Liver (tissue), 3 donors: ENCODE results near the gene PDE10A.

Experiments
- CTCF ChIP-seq: fragments of 150-350 bp; IDR thresholded peaks from 2 replicates; pipeline ENCODE4 v1.5.1; 2017; ENCODE audit warnings: improper control_type of control experiment, low read depth, low read length; ENCODE audit not compliant: missing input control
- EGR1 ChIP-seq, 2 donors: IDR thresholded peaks; 2 replicates each; pipeline ENCODE4 v1.6.1; 2016 to 2018; ENCODE audit warnings: antibody characterized with exemption in 2 of 2, low read depth in 2 of 2
- GABPA ChIP-seq, 2 donors: IDR thresholded peaks in 1 of 2; conservative IDR thresholded peaks in 1 of 2; 2 replicates each; pipeline ENCODE4 v1.6.1; 2016; ENCODE audit warnings: antibody characterized with exemption in 2 of 2, mild to moderate bottlenecking in 1 of 2, moderate library complexity in 1 of 2
- HNF4A ChIP-seq, 2 donors: conservative IDR thresholded peaks; 2 replicates each; pipeline ENCODE4 v1.6.1; 2016; ENCODE audit warnings: antibody characterized with exemption in 2 of 2, mild to moderate bottlenecking in 2 of 2
- JUND ChIP-seq, 2 donors: IDR thresholded peaks; 2 replicates each; pipeline ENCODE4 v1.6.1; 2016; ENCODE audit warnings: antibody characterized with exemption in 2 of 2
- MAX ChIP-seq: IDR thresholded peaks from 2 replicates; pipeline ENCODE4 v1.6.1; 2016; ENCODE audit warnings: antibody characterized with exemption
- RAD21 ChIP-seq, 2 donors: IDR thresholded peaks; 2 replicates each; pipeline ENCODE4 v1.6.1; 2016; ENCODE audit warnings: antibody characterized with exemption in 2 of 2, mild to moderate bottlenecking in 2 of 2
- REST ChIP-seq: IDR thresholded peaks from 2 replicates; pipeline ENCODE4 v1.6.1; 2016; ENCODE audit warnings: antibody characterized with exemption, mild to moderate bottlenecking
- TAF1 ChIP-seq: conservative IDR thresholded peaks from 2 replicates; pipeline ENCODE4 v1.6.1; 2016; ENCODE audit warnings: antibody characterized with exemption, mild to moderate bottlenecking
- YY1 ChIP-seq: IDR thresholded peaks from 2 replicates; pipeline ENCODE4 v1.6.1; 2016; ENCODE audit warnings: antibody characterized with exemption, mild to moderate bottlenecking
- donor health status: healthy.
- donor health status: healthy.

- TF ChIP-seq CTCF (no peak), REST (no peak), TAF1 (no peak), MAX (no peak), YY1 (no peak), EGR1 (IDR thresholded peaks at IDR 0.05; ENCODE audit: low read depth in 2 of 2) (no peak), HNF4A (conservative IDR thresholded peaks at IDR 0.05) (no peak), JUND (IDR thresholded peaks at IDR 0.05) (no peak), RAD21 (IDR thresholded peaks at IDR 0.05) (no peak), GABPA (IDR thresholded peaks at IDR 0.05 in 1 of 2, conservative IDR thresholded peaks at IDR 0.05 in 1 of 2) (no peak)
These were observed 193.6 kb downstream of the PDE10A start for GRCh38 chr6:165469483-165469882.
